Measurements from ENCODE around the gene ZNF691.
"Not testable (repeated sequence)": the region's sequence is repeated elsewhere in the genome, so short reads cannot be mapped to it uniquely, and the experiment has no call there.

ZNF691 gene

DNA sequence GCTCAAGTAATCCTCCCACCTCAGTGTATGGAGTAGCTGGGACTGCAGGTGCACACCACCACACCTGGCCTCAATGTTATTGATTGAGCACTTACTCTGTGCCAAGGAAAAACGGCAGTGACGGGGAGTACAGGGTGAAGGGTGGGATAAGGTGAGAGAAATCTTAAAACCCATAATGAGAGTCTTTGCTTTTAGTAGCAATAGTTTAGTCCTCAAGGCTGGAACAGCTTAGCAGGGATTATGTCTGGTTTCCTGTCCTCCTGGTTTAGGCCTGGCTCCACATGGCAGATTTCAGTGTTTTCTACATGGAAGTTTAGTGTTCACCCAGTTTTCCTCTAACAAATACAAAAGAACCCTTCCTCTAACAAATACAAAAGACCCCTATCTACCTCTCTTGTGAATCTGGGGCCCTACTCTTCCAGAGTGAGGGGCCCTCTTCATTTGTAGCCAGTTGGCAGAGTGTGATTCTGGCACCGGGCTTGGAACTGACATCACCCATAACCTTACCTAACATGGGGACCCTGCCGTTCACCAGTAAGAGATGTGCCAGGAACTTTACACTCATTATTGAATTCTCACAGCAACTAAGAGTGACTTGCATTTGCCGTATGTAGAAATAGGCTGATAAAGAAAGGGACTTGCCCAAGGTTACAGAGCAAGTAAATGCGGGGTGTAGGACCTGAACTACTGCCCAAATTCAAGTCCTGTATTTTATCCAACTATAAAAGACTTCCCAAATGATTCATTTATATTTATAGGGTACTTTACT, 6.9 kb downstream of the ZNF691 start:
- H3K36me3 ChIP-seq (ENCODE audit: control insufficient read depth in 1 of 2, insufficient read depth in 2 of 2, low read length in 2 of 2) = peaks cover 9 to 19% of the 10 kb centered on the region in 2 donors
- no peak overlapping the region for H3K9ac ChIP-seq (ENCODE audit: low read depth in 1 of 2, low read length in 2 of 2)
- no peak overlapping the region for H3K27ac ChIP-seq (ENCODE audit: low read depth, low read length)

DNA sequence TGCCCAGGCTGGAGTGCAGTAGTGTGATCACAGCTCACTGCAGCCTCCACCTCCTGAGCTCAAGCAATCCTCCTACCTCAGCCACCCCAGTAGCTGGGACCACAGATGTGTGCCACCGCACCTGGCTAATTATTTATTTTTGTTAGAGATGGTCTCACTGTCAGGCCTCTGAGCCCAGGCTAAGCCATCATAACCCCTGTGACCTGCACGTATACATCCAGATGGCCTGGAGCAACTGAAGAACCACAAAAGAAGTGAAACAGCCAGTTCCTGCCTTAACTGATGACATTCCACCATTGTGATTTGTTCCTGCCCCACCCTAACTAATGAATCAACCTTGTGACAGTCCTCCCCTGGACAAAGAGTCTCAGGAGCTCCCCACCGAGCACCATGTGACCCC, 10.1 kb downstream of the ZNF691 start:
- H3K36me3 ChIP-seq (ENCODE audit: control insufficient read depth in 1 of 2, insufficient read depth in 2 of 2, low read length in 2 of 2); H3K27me3 ChIP-seq (ENCODE audit: control insufficient read depth in 1 of 2, insufficient read depth in 2 of 2, low read length in 2 of 2); H3K4me3 ChIP-seq (ENCODE audit: low read depth in 1 of 2, low read length in 2 of 2); H3K9me3 ChIP-seq (ENCODE audit: control insufficient read depth in 1 of 2, low read length in 2 of 2); H3K27ac ChIP-seq (ENCODE audit: low read depth, low read length); H3K9ac ChIP-seq (ENCODE audit: low read depth in 1 of 2, low read length in 2 of 2); H3K4me1 ChIP-seq (ENCODE audit: control insufficient read depth in 1 of 2, insufficient read depth in 2 of 2, low read length in 2 of 2): not testable (repeated sequence)

More for the DNA sequence above, 6.9 kb downstream of the ZNF691 start:
- peaks cover 0 to 5% of the 10 kb centered on the region in 2 donors for H3K9me3 ChIP-seq (ENCODE audit: control insufficient read depth in 1 of 2, low read length in 2 of 2)
- no peak overlapping the region for H3K4me3 ChIP-seq (ENCODE audit: low read depth in 1 of 2, low read length in 2 of 2)
- H3K27me3 ChIP-seq (ENCODE audit: control insufficient read depth in 1 of 2, insufficient read depth in 2 of 2, low read length in 2 of 2) = no peaks in the 10 kb centered on the region
- H3K4me1 ChIP-seq (ENCODE audit: control insufficient read depth in 1 of 2, insufficient read depth in 2 of 2, low read length in 2 of 2) = no peaks in the 10 kb centered on the region

DNA sequence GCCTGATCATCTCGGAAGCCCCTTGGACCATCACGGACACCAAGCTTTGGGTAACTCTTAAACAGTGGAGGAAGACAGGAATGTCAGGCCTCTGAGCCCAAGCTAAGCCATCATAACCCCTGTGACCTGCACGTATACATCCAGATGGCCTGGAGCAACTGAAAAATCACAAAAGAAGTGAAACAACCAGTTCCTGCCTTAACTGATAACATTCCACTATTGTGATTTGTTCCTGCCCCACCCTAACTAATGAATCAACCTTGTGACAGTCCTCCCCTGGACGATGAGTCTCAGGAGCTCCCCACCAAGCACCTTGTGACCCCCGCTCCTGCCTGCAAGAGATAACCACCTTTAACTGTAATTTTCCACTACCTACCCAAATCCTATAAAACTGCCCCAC, 13.0 kb downstream of the ZNF691 start:
- H3K27me3 ChIP-seq (ENCODE audit: control insufficient read depth in 1 of 2, insufficient read depth in 2 of 2, low read length in 2 of 2); H3K9ac ChIP-seq (ENCODE audit: low read depth in 1 of 2, low read length in 2 of 2); H3K36me3 ChIP-seq (ENCODE audit: control insufficient read depth in 1 of 2, insufficient read depth in 2 of 2, low read length in 2 of 2); H3K4me1 ChIP-seq (ENCODE audit: control insufficient read depth in 1 of 2, insufficient read depth in 2 of 2, low read length in 2 of 2); H3K4me3 ChIP-seq (ENCODE audit: low read depth in 1 of 2, low read length in 2 of 2); H3K27ac ChIP-seq (ENCODE audit: low read depth, low read length); H3K9me3 ChIP-seq (ENCODE audit: control insufficient read depth in 1 of 2, low read length in 2 of 2): not testable (repeated sequence)

DNA sequence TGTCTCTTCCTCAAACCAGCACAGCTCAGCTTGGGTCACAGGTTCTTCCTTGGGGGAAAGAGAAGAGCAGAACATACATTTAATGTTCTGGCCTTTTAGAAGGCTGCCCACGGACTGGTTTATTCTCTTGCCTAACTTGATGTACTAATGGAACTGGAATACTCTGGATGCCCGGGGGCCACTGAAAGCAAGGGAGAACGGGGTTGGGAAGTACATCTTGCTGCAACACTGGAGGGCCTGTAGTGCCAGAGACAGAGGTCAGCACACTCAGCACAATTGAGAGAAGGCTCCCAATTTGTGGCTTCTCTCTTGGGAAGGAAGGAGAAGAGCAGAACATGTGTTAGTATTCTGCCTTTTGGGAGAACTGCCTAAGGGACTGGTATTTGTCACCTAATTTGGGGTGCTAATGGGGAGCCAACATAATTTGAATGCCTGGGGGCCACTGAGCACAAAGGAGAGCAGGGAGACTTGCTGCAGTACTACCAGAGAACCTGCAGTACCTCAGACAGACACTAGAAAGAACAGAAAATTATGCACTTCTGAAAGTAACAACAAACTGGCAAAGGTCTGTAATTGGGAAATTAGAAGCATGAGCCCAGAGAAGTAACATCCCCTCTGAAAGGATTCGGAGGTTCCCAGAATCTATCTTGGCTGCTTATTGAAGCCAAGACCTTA, 14.1 kb downstream of the ZNF691 start:
- Histone ChIP-seq H3K9ac (ENCODE audit: low read depth in 1 of 2, low read length in 2 of 2) (no peak overlapping the region), H3K4me3 (ENCODE audit: low read depth in 1 of 2, low read length in 2 of 2) (no peak overlapping the region), H3K4me1 (ENCODE audit: control insufficient read depth in 1 of 2, insufficient read depth in 2 of 2, low read length in 2 of 2) (no peaks in the 10 kb centered on the region), H3K27ac (ENCODE audit: low read depth, low read length) (no peak overlapping the region), H3K27me3 (ENCODE audit: control insufficient read depth in 1 of 2, insufficient read depth in 2 of 2, low read length in 2 of 2) (no peaks in the 10 kb centered on the region), H3K9me3 (ENCODE audit: control insufficient read depth in 1 of 2, low read length in 2 of 2) (peaks cover 3 to 5% of the 10 kb centered on the region in 2 donors), H3K36me3 (ENCODE audit: control insufficient read depth in 1 of 2, insufficient read depth in 2 of 2, low read length in 2 of 2) (no peaks in the 10 kb centered on the region)

DNA sequence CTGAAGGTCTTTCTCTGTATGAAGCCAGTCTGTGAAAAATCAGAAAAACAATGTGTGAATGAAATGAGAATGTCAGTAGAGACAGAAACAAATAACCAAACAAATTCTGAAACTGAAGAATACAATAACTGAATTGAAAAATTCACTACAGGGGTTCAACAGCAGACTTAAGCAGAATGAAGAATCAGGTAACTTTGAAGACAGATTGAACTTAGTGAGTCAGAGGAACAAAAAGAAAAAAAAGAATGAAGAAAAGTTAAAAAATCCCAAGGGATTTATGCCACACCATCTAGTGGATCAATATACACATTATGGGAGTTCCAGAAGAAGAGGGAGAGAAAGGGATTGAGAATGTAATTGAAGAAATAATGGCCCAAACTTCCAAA, 14.6 kb downstream of the ZNF691 start:
- no peak overlapping the region for H3K27ac ChIP-seq (ENCODE audit: low read depth, low read length)
- peaks cover 3 to 4% of the 10 kb centered on the region in 2 donors for H3K9me3 ChIP-seq (ENCODE audit: control insufficient read depth in 1 of 2, low read length in 2 of 2)
- H3K36me3 ChIP-seq (ENCODE audit: control insufficient read depth in 1 of 2, insufficient read depth in 2 of 2, low read length in 2 of 2) = no peaks in the 10 kb centered on the region
- no peaks in the 10 kb centered on the region for H3K27me3 ChIP-seq (ENCODE audit: control insufficient read depth in 1 of 2, insufficient read depth in 2 of 2, low read length in 2 of 2)
- no peak overlapping the region for H3K4me3 ChIP-seq (ENCODE audit: low read depth in 1 of 2, low read length in 2 of 2)
- no peaks in the 10 kb centered on the region for H3K4me1 ChIP-seq (ENCODE audit: control insufficient read depth in 1 of 2, insufficient read depth in 2 of 2, low read length in 2 of 2)
- no peak overlapping the region for H3K9ac ChIP-seq (ENCODE audit: low read depth in 1 of 2, low read length in 2 of 2)

DNA sequence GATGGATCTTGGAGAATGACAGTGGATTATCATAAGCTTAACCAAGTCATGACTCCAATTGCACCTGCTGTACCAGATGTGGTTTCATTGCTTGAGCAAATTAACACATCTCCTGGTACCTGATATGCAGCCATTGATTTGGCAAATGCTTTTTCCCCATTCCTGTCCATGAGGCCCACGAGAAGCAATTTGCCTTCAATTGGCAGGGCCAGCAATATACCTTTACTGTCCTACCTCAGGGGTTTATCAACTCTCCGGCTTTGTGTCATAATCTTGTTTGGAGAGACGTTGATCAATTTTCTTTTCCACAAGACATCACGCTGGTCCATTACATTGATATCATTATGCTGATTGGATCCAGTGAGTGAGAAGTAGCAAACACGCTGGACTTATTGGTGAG, 20.1 kb downstream of the ZNF691 start:
- Histone ChIP-seq H3K36me3 (ENCODE audit: control insufficient read depth in 1 of 2, insufficient read depth in 2 of 2, low read length in 2 of 2) (no peaks in the 10 kb centered on the region), H3K27me3 (ENCODE audit: control insufficient read depth in 1 of 2, insufficient read depth in 2 of 2, low read length in 2 of 2) (no peaks in the 10 kb centered on the region), H3K4me3 (ENCODE audit: low read depth in 1 of 2, low read length in 2 of 2) (no peak overlapping the region), H3K9me3 (ENCODE audit: control insufficient read depth in 1 of 2, low read length in 2 of 2) (no peaks in the 10 kb centered on the region), H3K9ac (ENCODE audit: low read depth in 1 of 2, low read length in 2 of 2) (no peak overlapping the region), H3K4me1 (ENCODE audit: control insufficient read depth in 1 of 2, insufficient read depth in 2 of 2, low read length in 2 of 2) (no peaks in the 10 kb centered on the region), H3K27ac (ENCODE audit: low read depth, low read length) (no peak overlapping the region)

DNA sequence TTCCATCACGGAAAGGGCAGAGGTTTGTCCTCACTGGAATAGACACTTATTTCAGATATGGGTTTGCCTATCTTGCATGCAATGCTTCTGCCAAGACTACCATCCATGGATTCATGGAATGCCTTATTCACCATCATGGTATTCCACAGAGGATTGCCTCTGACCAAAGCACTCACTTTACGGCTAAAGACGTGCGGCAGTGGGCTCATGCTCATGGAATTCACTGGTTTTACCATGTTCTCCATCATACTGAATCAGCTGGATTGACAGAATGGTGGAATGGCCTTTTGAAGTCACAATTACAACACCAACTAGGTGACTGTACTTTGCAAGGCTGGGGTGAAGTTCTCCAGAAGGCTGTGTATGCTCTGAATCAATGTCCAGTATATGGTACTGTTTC, 22.1 kb downstream of the ZNF691 start:
- not testable (repeated sequence) for H3K27me3 ChIP-seq (ENCODE audit: control insufficient read depth in 1 of 2, insufficient read depth in 2 of 2, low read length in 2 of 2); H3K9ac ChIP-seq (ENCODE audit: low read depth in 1 of 2, low read length in 2 of 2); H3K4me3 ChIP-seq (ENCODE audit: low read depth in 1 of 2, low read length in 2 of 2); H3K27ac ChIP-seq (ENCODE audit: low read depth, low read length); H3K4me1 ChIP-seq (ENCODE audit: control insufficient read depth in 1 of 2, insufficient read depth in 2 of 2, low read length in 2 of 2); H3K36me3 ChIP-seq (ENCODE audit: control insufficient read depth in 1 of 2, insufficient read depth in 2 of 2, low read length in 2 of 2); H3K9me3 ChIP-seq (ENCODE audit: control insufficient read depth in 1 of 2, low read length in 2 of 2)

DNA sequence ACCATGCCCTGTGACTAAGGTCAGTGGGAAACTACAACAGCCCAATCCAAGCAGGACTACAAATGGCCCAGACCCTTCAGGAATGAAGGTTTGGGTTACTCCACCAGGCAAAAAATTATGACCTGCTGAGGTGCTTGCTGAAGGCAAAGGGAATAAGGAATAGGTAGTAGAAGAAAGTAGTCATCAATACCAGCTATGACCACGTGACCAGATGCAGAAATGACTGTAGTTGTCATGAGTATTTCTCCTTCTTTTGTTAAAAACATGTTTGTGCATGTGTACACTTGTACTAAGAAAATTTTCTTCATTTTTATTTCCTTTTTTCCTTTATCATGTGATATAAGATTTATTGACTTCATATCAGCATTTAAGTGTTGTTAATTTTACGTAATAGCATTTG, 22.8 kb downstream of the ZNF691 start:
- not testable (repeated sequence) for H3K9me3 ChIP-seq (ENCODE audit: control insufficient read depth in 1 of 2, low read length in 2 of 2); H3K4me3 ChIP-seq (ENCODE audit: low read depth in 1 of 2, low read length in 2 of 2); H3K36me3 ChIP-seq (ENCODE audit: control insufficient read depth in 1 of 2, insufficient read depth in 2 of 2, low read length in 2 of 2); H3K4me1 ChIP-seq (ENCODE audit: control insufficient read depth in 1 of 2, insufficient read depth in 2 of 2, low read length in 2 of 2); H3K9ac ChIP-seq (ENCODE audit: low read depth in 1 of 2, low read length in 2 of 2); H3K27me3 ChIP-seq (ENCODE audit: control insufficient read depth in 1 of 2, insufficient read depth in 2 of 2, low read length in 2 of 2); H3K27ac ChIP-seq (ENCODE audit: low read depth, low read length)

DNA sequence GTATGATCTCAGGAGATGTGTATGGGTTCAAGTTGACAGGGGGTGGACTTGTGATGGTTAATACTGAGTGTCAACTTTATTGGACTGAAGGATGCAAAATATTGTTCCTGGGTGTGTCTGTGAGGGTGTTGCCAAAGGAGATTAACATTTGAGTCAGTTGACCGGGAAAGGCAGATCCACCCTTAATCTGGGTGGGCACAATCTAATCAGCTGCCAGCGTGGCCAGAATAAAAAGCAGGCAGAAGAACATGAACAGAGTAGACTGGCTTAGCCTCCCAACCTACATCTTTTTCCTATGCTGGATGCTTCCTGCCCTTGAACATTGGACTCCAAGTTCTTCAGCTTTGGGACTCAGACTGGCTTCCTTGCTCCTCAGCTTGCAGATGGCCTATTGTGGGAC, 23.3 kb downstream of the ZNF691 start:
- H3K27me3 ChIP-seq (ENCODE audit: control insufficient read depth in 1 of 2, insufficient read depth in 2 of 2, low read length in 2 of 2); H3K9ac ChIP-seq (ENCODE audit: low read depth in 1 of 2, low read length in 2 of 2); H3K4me1 ChIP-seq (ENCODE audit: control insufficient read depth in 1 of 2, insufficient read depth in 2 of 2, low read length in 2 of 2); H3K9me3 ChIP-seq (ENCODE audit: control insufficient read depth in 1 of 2, low read length in 2 of 2); H3K27ac ChIP-seq (ENCODE audit: low read depth, low read length); H3K36me3 ChIP-seq (ENCODE audit: control insufficient read depth in 1 of 2, insufficient read depth in 2 of 2, low read length in 2 of 2); H3K4me3 ChIP-seq (ENCODE audit: low read depth in 1 of 2, low read length in 2 of 2): not testable (repeated sequence)

DNA sequence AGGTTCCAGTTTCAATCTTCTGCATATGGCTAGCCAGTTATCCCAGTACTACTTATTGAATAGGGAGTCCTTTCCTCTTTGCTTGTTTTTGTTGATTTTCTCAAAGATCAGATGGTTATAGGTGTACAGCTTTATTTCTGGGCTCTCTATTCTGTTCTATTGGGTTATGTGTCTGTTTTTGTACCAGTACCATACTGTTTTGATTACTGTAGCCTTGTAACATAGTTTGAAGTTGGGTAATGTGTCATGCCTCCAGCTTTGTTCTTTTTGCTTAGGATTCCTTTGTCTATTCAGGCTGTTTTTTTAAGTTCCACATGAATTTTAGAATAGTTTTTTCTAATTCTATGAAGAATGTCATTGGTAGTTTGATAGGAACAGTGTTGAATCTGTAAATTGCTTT, 26.7 kb downstream of the ZNF691 start:
- H3K9me3 ChIP-seq (ENCODE audit: control insufficient read depth in 1 of 2, low read length in 2 of 2); H3K9ac ChIP-seq (ENCODE audit: low read depth in 1 of 2, low read length in 2 of 2); H3K27ac ChIP-seq (ENCODE audit: low read depth, low read length); H3K36me3 ChIP-seq (ENCODE audit: control insufficient read depth in 1 of 2, insufficient read depth in 2 of 2, low read length in 2 of 2); H3K4me3 ChIP-seq (ENCODE audit: low read depth in 1 of 2, low read length in 2 of 2); H3K4me1 ChIP-seq (ENCODE audit: control insufficient read depth in 1 of 2, insufficient read depth in 2 of 2, low read length in 2 of 2); H3K27me3 ChIP-seq (ENCODE audit: control insufficient read depth in 1 of 2, insufficient read depth in 2 of 2, low read length in 2 of 2): not testable (repeated sequence)

Data from duodenal mucosa (tissue), 2 donors.